Fibroblast of mammary gland (primary cell): ENCODE results near the gene IPP.

Source experiments
- DNase-seq: peaks from one replicate; pipeline ENCODE4 v3.0.0-alpha.2; 2010; ENCODE audit warnings: low read depth
- H3K4me3 ChIP-seq: 2 replicates; pipeline ENCODE4 v1.5.1; 2011; ENCODE audit warnings: low read depth, mild to moderate bottlenecking, low read length, moderate library complexity; ENCODE audit not compliant: control insufficient read depth
- CTCF ChIP-seq: conservative IDR thresholded peaks from 2 replicates; pipeline ENCODE4 v1.5.1; 2011; ENCODE audit warnings: low read depth, low read length, inconsistent platforms; ENCODE audit not compliant: control insufficient read depth, insufficient read depth

The IPP gene

GRCh38 chr1:45787905-45788304 is 37.5 kb upstream of the IPP start:
- TF ChIP-seq CTCF = no peak
- no peak for DNase-seq

GRCh38 chr1:45785583-45785982 is 35.1 kb upstream of the IPP start:
- TF ChIP-seq CTCF = no peak
- H3K4me3 ChIP-seq = no peak overlapping the region
- no peak for DNase-seq

More at GRCh38 chr1:45787905-45788304, 37.5 kb upstream of the IPP start:
- no peak overlapping the region for H3K4me3 ChIP-seq

GRCh38 chr1:45775794-45776193 is 25.3 kb upstream of the IPP start:
- TF ChIP-seq CTCF = no peak
- DNase-seq = no peak
- no peak overlapping the region for H3K4me3 ChIP-seq

GRCh38 chr1:45772971-45773370 is 22.5 kb upstream of the IPP start:
- no peak for TF ChIP-seq CTCF
- no peak overlapping the region for H3K4me3 ChIP-seq
- no peak for DNase-seq

- H3K4me3 ChIP-seq = no peak overlapping the region
- no peak for TF ChIP-seq CTCF
- peak; percentile 64 for DNase-seq
These were observed 18.9 kb upstream of the IPP start for GRCh38 chr1:45769261-45769932.

GRCh38 chr1:45767035-45767434 is 16.6 kb upstream of the IPP start:
- peak; percentile 77 for DNase-seq
- TF ChIP-seq CTCF = no peak
- H3K4me3 ChIP-seq = no peak overlapping the region
